Gastrocnemius medialis (tissue), 4 donors: Measurements from ENCODE around the gene PPP1R16B.

Source experiments
- CTCF ChIP-seq, 5 experiments: fragments of 450-650 bp in 3 of 5; fragments of 200-600 bp in 2 of 5; sonication (generic) in 2 of 5; IDR thresholded peaks in 4 of 5; conservative IDR thresholded peaks in 1 of 5; 1 replicate in 4 of 5; 2 replicates in 1 of 5; pipeline ENCODE4 v1.5.1; 2016 to 2019; ENCODE audit warnings: antibody characterized with exemption in 5 of 5, mild to moderate bottlenecking in 3 of 5, moderate library complexity in 3 of 5
- POLR2A ChIP-seq, 2 donors: fragments of 450-650 bp; IDR thresholded peaks; one replicate each; pipeline ENCODE4 v1.6.1; 2017; ENCODE audit warnings: antibody characterized with exemption in 2 of 2, mild to moderate bottlenecking in 2 of 2, moderate library complexity in 2 of 2

DNA sequence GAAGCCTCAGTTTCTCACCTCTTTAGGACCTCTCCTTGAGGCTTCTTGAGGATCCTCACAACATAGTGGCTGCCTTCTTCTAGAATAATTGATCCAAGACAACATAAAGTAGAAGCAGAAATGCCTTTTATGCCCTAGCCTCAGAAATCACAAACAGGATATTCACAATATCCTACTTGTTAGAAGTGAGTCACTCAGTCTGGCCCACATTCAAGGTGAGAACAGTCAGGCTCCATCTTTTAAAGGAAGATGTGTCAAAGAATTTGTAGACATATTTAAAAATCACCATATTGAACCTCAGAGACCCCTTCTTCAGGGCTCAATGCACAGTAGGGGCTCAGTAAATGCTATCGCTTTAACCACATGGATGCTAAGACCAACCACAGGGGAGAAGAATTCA, 99.9 kb downstream of the PPP1R16B start:
- TF ChIP-seq CTCF (IDR thresholded peaks at IDR 0.05 in 4 of 5, conservative IDR thresholded peaks at IDR 0.05 in 1 of 5): no peak
- TF ChIP-seq POLR2A (IDR thresholded peaks at IDR 0.05): no peak
